C4-2B (cell line): ENCODE data around the gene PIP4K2B.
"Not testable (repeated sequence)": the region's sequence is repeated elsewhere in the genome, so short reads cannot be mapped to it uniquely, and the experiment has no call there.

Source experiments
- H3K27ac ChIP-seq: fragments of 450-650 bp; 2 replicates; pipeline ENCODE4 v1.5.1; 2017
- ZFX ChIP-seq: fragments of 450-650 bp; IDR thresholded peaks from 2 replicates; pipeline ENCODE4 v1.6.1; 2017
- TF ChIP-seq, protein P1 (sequence below): fragments of 450-650 bp; conservative IDR thresholded peaks from 2 replicates; pipeline ENCODE4 v1.5.1; 2017; ENCODE audit warnings: mild to moderate bottlenecking

PIP4K2B gene

DNA sequence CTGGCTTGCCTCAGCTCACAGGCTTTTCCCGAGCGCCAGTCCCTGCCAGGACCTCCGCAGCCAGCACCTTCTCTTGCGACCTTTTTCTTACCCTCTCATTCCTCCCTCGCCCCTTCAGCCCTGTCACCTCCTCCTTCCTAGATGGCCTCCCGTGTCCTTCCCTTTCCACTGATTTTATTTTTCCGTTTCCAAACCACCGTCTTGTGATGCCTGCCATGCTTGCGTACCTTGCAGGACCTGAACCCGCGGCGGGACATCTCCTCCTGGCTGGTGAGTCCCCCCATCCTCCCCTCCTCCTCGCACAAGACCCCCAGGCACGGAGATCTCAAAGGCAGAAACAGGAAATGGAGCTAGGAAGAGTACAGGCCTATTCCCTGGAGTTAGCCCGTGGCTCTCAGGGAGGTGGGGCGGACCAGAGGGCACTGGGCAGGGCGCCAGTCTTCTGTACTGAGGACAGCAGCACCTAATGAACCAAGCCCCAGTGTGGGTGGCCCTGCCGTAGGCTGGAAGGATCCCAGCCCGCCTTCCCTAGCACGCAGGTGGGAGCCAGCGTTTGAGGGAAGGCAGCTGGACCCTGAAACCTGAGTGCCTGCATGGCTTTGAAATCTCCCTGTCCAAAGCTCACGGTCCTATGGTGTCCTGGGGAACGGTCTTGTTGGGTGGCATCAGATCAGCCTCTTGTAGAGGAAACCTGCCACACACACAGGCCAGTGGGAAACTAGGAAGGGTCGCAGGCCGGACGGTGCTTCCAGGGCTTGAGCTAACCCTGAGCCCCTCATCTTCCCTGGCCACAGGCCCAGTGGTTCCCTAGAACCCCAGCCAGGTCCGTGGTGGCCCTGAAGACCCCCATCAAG is 68.6 kb downstream of the PIP4K2B start:
- H3K27ac ChIP-seq: peak overlapping the region; percentile 95

GRCh38 chr17:38729886-38730525 is 69.3 kb downstream of the PIP4K2B start, which contains the start of gene CISD3:
Gene CISD3 (plus strand): TSS chr17:38730341. CDS start chr17:38730359, 18 bp downstream.
- peak within 1 kb of the TSS; percentile 95 for H3K27ac ChIP-seq
- TF ChIP-seq, protein P1, sequence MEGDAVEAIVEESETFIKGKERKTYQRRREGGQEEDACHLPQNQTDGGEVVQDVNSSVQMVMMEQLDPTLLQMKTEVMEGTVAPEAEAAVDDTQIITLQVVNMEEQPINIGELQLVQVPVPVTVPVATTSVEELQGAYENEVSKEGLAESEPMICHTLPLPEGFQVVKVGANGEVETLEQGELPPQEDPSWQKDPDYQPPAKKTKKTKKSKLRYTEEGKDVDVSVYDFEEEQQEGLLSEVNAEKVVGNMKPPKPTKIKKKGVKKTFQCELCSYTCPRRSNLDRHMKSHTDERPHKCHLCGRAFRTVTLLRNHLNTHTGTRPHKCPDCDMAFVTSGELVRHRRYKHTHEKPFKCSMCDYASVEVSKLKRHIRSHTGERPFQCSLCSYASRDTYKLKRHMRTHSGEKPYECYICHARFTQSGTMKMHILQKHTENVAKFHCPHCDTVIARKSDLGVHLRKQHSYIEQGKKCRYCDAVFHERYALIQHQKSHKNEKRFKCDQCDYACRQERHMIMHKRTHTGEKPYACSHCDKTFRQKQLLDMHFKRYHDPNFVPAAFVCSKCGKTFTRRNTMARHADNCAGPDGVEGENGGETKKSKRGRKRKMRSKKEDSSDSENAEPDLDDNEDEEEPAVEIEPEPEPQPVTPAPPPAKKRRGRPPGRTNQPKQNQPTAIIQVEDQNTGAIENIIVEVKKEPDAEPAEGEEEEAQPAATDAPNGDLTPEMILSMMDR: peak; percentile 98
- TF ChIP-seq ZFX: 0 out of 2 replicates have a peak, but pooled peaks have one; percentile 23

More for the DNA sequence above, 68.6 kb downstream of the PIP4K2B start:
- TF ChIP-seq, protein P1: no peak
- TF ChIP-seq ZFX: peak; percentile 59; the same call in 1 of the 2 replicates

GRCh38 chr17:38729368-38729885 is 69.9 kb downstream of the PIP4K2B start:
- peak overlapping the region; percentile 95 for H3K27ac ChIP-seq
- TF ChIP-seq, protein P1: no peak
- no peak for TF ChIP-seq ZFX

DNA sequence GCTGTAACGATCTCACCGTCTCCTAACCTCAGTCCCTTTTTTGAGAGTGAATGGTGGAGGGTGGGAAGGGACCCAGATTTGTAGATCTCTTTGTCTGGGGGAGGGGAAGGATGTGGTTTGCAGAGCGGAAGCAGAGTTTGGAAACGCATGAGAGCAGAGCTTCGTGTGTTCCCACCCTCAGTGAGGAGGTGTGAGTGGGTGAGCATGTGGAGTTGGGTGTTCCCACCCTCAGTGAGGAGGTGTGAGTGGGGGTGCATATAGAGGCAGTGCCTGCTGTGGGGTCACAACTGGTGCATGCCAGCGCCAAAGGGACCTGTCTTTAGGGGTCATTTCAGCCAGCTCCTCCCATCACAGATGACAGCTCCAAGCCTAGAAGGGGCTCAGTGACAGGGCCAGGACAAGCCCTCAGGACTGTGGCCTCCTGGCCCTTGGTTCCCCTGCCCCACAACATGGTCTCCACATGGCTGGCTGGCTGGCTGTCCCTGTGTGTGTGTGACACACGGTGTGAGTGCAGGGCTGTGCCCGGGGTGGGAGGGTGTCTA is 71.0 kb downstream of the PIP4K2B start:
- H3K27ac ChIP-seq: peak overlapping the region; percentile 95; the same call in 1 of the 2 replicates
- TF ChIP-seq, protein P1: no peak
- TF ChIP-seq ZFX: no peak

- TF ChIP-seq, protein P1: no peak
- no peak for TF ChIP-seq ZFX
- no peak overlapping the region for H3K27ac ChIP-seq
These were observed 71.6 kb downstream of the PIP4K2B start for GRCh38 chr17:38727736-38728135.

DNA sequence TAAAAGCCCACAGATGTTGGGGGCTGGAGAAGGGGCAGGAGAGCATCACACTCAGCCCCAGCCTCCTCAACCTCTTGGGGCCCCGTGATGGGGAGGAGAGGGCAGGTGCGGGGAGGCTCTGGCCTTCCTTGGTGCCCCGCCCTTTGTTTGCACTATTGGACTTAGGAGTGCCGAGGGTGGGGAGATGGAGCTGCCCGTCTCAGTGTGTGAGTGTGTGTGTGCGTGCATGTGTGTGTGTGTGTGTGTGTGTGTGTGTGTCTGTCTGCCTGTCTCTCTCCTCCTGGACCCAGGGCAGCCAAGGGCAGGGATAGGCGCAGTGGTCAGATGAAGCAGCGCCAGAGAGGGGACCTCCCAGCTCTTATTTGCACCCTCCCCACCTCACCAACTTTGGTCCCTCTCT is 73.2 kb downstream of the PIP4K2B start:
- H3K27ac ChIP-seq: not testable (repeated sequence)

GRCh38 chr17:38725066-38725465 is 74.3 kb downstream of the PIP4K2B start:
- TF ChIP-seq, protein P1: no peak
- no peak for TF ChIP-seq ZFX

More at GRCh38 chr17:38725066-38725465, 74.3 kb downstream of the PIP4K2B start:
- H3K27ac ChIP-seq: no peak overlapping the region
